LNCAP (cell line): ENCODE results near the gene TMEM39A.

Experiments
- TF ChIP-seq, protein P1 (sequence below): fragments of 450-650 bp; IDR thresholded peaks from 2 replicates; pipeline ENCODE4 v1.5.1; 2017; ENCODE audit warnings: mild to moderate bottlenecking

TMEM39A gene

DNA sequence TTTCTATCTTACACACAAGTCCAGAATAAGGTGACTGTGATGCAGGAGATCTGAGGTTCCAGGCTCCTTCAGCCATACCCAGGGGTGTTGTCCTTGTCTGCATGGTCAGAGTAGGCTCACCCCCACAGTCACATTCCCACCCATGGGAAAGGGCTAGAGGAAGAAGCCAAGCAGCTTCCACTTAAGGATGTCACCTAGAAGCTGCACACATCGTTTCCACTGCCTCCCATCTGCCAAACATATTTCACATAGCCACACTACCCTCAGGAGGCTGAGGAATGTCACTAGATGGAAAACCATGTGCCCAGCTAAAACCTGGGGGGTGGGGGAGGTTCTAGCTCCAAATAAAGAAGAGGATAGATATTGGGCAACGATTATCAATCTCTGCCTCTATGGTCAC lies 58.1 kb downstream of the TMEM39A start:
- TF ChIP-seq, protein P1, sequence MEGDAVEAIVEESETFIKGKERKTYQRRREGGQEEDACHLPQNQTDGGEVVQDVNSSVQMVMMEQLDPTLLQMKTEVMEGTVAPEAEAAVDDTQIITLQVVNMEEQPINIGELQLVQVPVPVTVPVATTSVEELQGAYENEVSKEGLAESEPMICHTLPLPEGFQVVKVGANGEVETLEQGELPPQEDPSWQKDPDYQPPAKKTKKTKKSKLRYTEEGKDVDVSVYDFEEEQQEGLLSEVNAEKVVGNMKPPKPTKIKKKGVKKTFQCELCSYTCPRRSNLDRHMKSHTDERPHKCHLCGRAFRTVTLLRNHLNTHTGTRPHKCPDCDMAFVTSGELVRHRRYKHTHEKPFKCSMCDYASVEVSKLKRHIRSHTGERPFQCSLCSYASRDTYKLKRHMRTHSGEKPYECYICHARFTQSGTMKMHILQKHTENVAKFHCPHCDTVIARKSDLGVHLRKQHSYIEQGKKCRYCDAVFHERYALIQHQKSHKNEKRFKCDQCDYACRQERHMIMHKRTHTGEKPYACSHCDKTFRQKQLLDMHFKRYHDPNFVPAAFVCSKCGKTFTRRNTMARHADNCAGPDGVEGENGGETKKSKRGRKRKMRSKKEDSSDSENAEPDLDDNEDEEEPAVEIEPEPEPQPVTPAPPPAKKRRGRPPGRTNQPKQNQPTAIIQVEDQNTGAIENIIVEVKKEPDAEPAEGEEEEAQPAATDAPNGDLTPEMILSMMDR: no peak

- TF ChIP-seq, protein P1: no peak
Observed at GRCh38 chr3:119403201-119403600, 60.2 kb downstream of the TMEM39A start.

DNA sequence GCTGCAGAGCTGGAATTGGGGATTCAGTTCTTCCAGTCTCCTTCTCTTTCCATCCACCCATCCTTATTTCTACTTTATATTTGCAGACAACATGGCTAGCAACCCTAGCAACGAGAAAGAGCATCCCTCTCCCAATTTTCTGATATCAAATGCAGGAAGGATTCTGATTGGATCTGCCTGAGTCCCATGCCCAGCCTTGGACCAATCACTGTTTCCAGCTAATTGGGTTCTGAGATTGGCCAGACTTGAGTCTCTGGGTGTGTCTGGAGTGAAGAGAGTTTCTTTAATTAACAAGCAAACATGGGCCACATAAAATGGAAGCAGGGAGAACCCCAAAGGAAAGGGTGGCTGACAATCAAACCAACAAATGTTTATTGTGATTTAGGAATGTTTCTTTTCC lies 60.6 kb downstream of the TMEM39A start:
- TF ChIP-seq, protein P1: no peak

- TF ChIP-seq, protein P1: no peak
Observed at GRCh38 chr3:119401503-119402440, 61.6 kb downstream of the TMEM39A start.

GRCh38 chr3:119401069-119401468 lies 62.3 kb downstream of the TMEM39A start:
- TF ChIP-seq, protein P1: no peak

DNA sequence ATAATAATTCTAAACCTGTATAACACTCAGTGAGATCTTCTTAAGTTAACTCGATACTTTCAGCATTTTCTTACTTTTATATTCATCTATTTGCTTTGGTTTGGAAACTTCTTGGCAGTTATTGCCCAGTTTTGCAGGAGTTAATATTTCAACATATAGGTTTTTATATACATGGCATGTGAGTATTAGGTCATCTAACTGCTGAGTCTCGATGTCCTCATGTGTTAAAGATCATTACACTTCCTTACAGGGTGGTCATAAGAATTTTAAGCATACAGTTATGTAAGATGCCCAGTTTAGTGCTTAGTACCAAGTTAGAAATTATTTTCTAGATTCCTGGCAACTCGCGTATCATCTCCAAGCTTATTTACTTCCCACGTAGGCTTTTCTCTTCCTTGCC lies 62.9 kb downstream of the TMEM39A start:
- TF ChIP-seq, protein P1: no peak

GRCh38 chr3:119396870-119397269 lies 66.5 kb downstream of the TMEM39A start:
- TF ChIP-seq, protein P1: no peak
